BLaER1 treated with 17β-estradiol and CSF1 and Interleukin-3, amounts not matched to agents 10 nM and 100 nM (cell line): ENCODE measurements around the gene EFTUD2.

Source experiments
- H3K27ac ChIP-seq, 11 experiments: shearing (Covaris generic); formaldehyde crosslinking; 2 replicates each; pipeline ENCODE4 v1.8.1; 2022
- H3K27me3 ChIP-seq, 11 experiments: shearing (Covaris generic); formaldehyde crosslinking; 2 replicates each; pipeline ENCODE4 v1.8.1; 2022
- H3K36me3 ChIP-seq, 11 experiments: shearing (Covaris generic); formaldehyde crosslinking; 2 replicates each; pipeline ENCODE4 v1.8.1; 2022
- H3K4me1 ChIP-seq, 10 experiments: shearing (Covaris generic); formaldehyde crosslinking; 2 replicates each; pipeline ENCODE4 v1.8.1; 2022
- H3K4me2 ChIP-seq, 11 experiments: shearing (Covaris generic); formaldehyde crosslinking; 2 replicates each; pipeline ENCODE4 v1.8.1; 2022
- H3K4me3 ChIP-seq, 10 experiments: shearing (Covaris generic); formaldehyde crosslinking; 2 replicates each; pipeline ENCODE4 v1.8.1; 2022
- H3K9ac ChIP-seq, 11 experiments: shearing (Covaris generic); formaldehyde crosslinking; 2 replicates each; pipeline ENCODE4 v1.8.1; 2022
- H3K9me3 ChIP-seq, 11 experiments: shearing (Covaris generic); formaldehyde crosslinking; replicated peaks in 1 of 11; 2 replicates each; pipeline ENCODE4 v1.8.1; 2022
- H4K20me1 ChIP-seq, 11 experiments: shearing (Covaris generic); formaldehyde crosslinking; 2 replicates each; pipeline ENCODE4 v1.8.1; 2022
- Cebpa-rat ChIP-seq, 11 experiments: shearing (Covaris generic); IDR thresholded peaks; 2 replicates each; pipeline ENCODE4 v1.8.1; 2022

The EFTUD2 gene

GRCh38 chr17:44910231-44911106 is 11.2 kb upstream of the EFTUD2 start:
- Histone ChIP-seq H3K27ac (no peak overlapping the region), H3K9ac (peak overlapping the region in 2 of 11 experiments; percentile 14 to 16; a peak in 2 of 22 replicates), H3K4me1 (peaks cover 31 to 55% (median 48%) of the 10 kb centered on the region in 10 experiments), H3K27me3 (peaks cover 29 to 49% (median 39%) of the 10 kb centered on the region in 11 experiments), H3K9me3 (no peaks in the 10 kb centered on the region), H3K4me2 (peak overlapping the region; percentile 46 to 89 (median 77); a peak in 21 of 22 replicates), H3K36me3 (no peaks in the 10 kb centered on the region), H4K20me1 (peaks cover 0 to 24% (median 0%) of the 10 kb centered on the region in 11 experiments; a peak in 3 of 22 replicates), H3K4me3 (no peak overlapping the region; a peak in 1 of 20 replicates)
- no peak for TF ChIP-seq Cebpa-rat (IDR thresholded peaks at IDR 0.05)

- H3K4me3 ChIP-seq = no peak overlapping the region
- H3K27me3 ChIP-seq = peaks cover 29 to 48% (median 39%) of the 10 kb centered on the region in 11 experiments
- H3K9me3 ChIP-seq = no peaks in the 10 kb centered on the region
- H3K36me3 ChIP-seq = no peaks in the 10 kb centered on the region
- peak overlapping the region in 3 of 11 experiments; percentile 10 to 28 (median 14); a peak in 1 of 22 replicates for H3K9ac ChIP-seq
- peaks cover 36 to 61% (median 54%) of the 10 kb centered on the region in 10 experiments for H3K4me1 ChIP-seq
- peaks cover 0 to 24% (median 0%) of the 10 kb centered on the region in 11 experiments; a peak in 3 of 22 replicates for H4K20me1 ChIP-seq
- peak overlapping the region in 3 of 11 experiments; percentile 21 to 81 (median 21); a peak in 2 of 22 replicates for H3K4me2 ChIP-seq
- no peak for TF ChIP-seq Cebpa-rat (IDR thresholded peaks at IDR 0.05)
- no peak overlapping the region for H3K27ac ChIP-seq
Observed at GRCh38 chr17:44909681-44910144, 10.5 kb upstream of the EFTUD2 start.

GRCh38 chr17:44908761-44909326 is 9.6 kb upstream of the EFTUD2 start:
- Histone ChIP-seq H4K20me1 (peaks cover 0 to 24% (median 0%) of the 10 kb centered on the region in 11 experiments; a peak in 2 of 22 replicates), H3K27ac (no peak overlapping the region), H3K9me3 (no peaks in the 10 kb centered on the region), H3K36me3 (no peaks in the 10 kb centered on the region), H3K4me2 (peak overlapping the region; percentile 28 to 71 (median 52); a peak in 21 of 22 replicates), H3K4me3 (no peak overlapping the region), H3K9ac (no peak overlapping the region), H3K4me1 (peaks cover 36 to 63% (median 52%) of the 10 kb centered on the region in 10 experiments), H3K27me3 (peaks cover 29 to 41% (median 37%) of the 10 kb centered on the region in 11 experiments)
- no peak for TF ChIP-seq Cebpa-rat (IDR thresholded peaks at IDR 0.05)

GRCh38 chr17:44907729-44908470 is 8.7 kb upstream of the EFTUD2 start:
- TF ChIP-seq Cebpa-rat (IDR thresholded peaks at IDR 0.05) = no peak
- H3K4me2 ChIP-seq = peak overlapping the region in 8 of 11 experiments; percentile 6 to 60 (median 36); a peak in 5 of 22 replicates
- H3K27ac ChIP-seq = no peak overlapping the region
- H3K4me1 ChIP-seq = peaks cover 36 to 63% (median 52%) of the 10 kb centered on the region in 10 experiments
- H3K27me3 ChIP-seq = peaks cover 22 to 38% (median 33%) of the 10 kb centered on the region in 11 experiments
- H3K9ac ChIP-seq = no peak overlapping the region
- no peak overlapping the region for H3K4me3 ChIP-seq
- peaks cover 0 to 24% (median 0%) of the 10 kb centered on the region in 11 experiments; a peak in 2 of 22 replicates for H4K20me1 ChIP-seq
- H3K9me3 ChIP-seq = no peaks in the 10 kb centered on the region
- no peaks in the 10 kb centered on the region for H3K36me3 ChIP-seq

GRCh38 chr17:44906763-44907728 is 7.8 kb upstream of the EFTUD2 start:
- no peak overlapping the region for H3K4me3 ChIP-seq
- peaks cover 36 to 63% (median 52%) of the 10 kb centered on the region in 10 experiments for H3K4me1 ChIP-seq
- H3K36me3 ChIP-seq = no peaks in the 10 kb centered on the region
- H3K27ac ChIP-seq = no peak overlapping the region; a peak in 1 of 22 replicates
- no peaks in the 10 kb centered on the region for H3K9me3 ChIP-seq
- H4K20me1 ChIP-seq = peaks cover 0 to 19% (median 0%) of the 10 kb centered on the region in 11 experiments; a peak in 2 of 22 replicates
- no peak overlapping the region for H3K9ac ChIP-seq
- TF ChIP-seq Cebpa-rat (IDR thresholded peaks at IDR 0.05) = no peak
- peaks cover 17 to 38% (median 33%) of the 10 kb centered on the region in 11 experiments for H3K27me3 ChIP-seq
- peak overlapping the region in 6 of 11 experiments; percentile 13 to 90 (median 74); a peak in 8 of 22 replicates for H3K4me2 ChIP-seq

GRCh38 chr17:44906010-44906646 is 6.9 kb upstream of the EFTUD2 start:
- H3K4me2 ChIP-seq = peak overlapping the region in 7 of 11 experiments; percentile 17 to 90 (median 71); a peak in 13 of 22 replicates

More at GRCh38 chr17:44906010-44906646, 6.9 kb upstream of the EFTUD2 start:
- H3K36me3 ChIP-seq = no peaks in the 10 kb centered on the region
- H3K4me3 ChIP-seq = no peak overlapping the region
- no peak overlapping the region; a peak in 2 of 22 replicates for H3K9ac ChIP-seq
- peaks cover 0 to 10% (median 0%) of the 10 kb centered on the region in 11 experiments; a peak in 1 of 22 replicates for H4K20me1 ChIP-seq
- H3K27me3 ChIP-seq = peaks cover 8 to 38% (median 32%) of the 10 kb centered on the region in 11 experiments
- peak overlapping the region in 5 of 11 experiments; percentile 24 to 56 (median 42); a peak in 7 of 22 replicates for H3K27ac ChIP-seq
- TF ChIP-seq Cebpa-rat (IDR thresholded peaks at IDR 0.05) = no peak
- no peaks in the 10 kb centered on the region for H3K9me3 ChIP-seq
- peaks cover 32 to 57% (median 45%) of the 10 kb centered on the region in 10 experiments for H3K4me1 ChIP-seq
